PC-3 (cell line): Measurements from ENCODE around the gene UBAC1.

Experiments
- CTCF ChIP-seq: fragments of 300-600 bp; sonication (generic); conservative IDR thresholded peaks from 2 replicates; pipeline ENCODE4 v1.5.1; 2017; ENCODE audit warnings: antibody characterized with exemption, low read depth, mild to moderate bottlenecking, low read length
- EZH2 ChIP-seq: fragments of 300-600 bp; sonication (generic); IDR thresholded peaks from one replicate; pipeline ENCODE4 v1.6.1; 2017; ENCODE audit warnings: antibody characterized with exemption, mild to moderate bottlenecking, low read length; ENCODE audit not compliant: unreplicated experiment
- EZH2phosphoT487 ChIP-seq: fragments of 300-600 bp; sonication (generic); IDR thresholded peaks from 2 replicates; pipeline ENCODE4 v1.6.1; 2018; ENCODE audit warnings: mild to moderate bottlenecking, antibody characterized with exemption, low read length, borderline replicate concordance

- TF ChIP-seq CTCF (no peak), EZH2 (no peak), EZH2phosphoT487 (no peak)
Observed at GRCh38 chr9:135926402-135927194, 34.6 kb downstream of the UBAC1 start.
